GM18870 (cell line): Measurements from ENCODE around the gene PTH1R.

Experiments
- ATAC-seq: cut with Tn5 transposase; IDR thresholded peaks from one replicate; pipeline ENCODE4 v1.9.1; 2021; ENCODE audit warnings: moderate library complexity; ENCODE audit not compliant: unreplicated experiment

The PTH1R gene

DNA sequence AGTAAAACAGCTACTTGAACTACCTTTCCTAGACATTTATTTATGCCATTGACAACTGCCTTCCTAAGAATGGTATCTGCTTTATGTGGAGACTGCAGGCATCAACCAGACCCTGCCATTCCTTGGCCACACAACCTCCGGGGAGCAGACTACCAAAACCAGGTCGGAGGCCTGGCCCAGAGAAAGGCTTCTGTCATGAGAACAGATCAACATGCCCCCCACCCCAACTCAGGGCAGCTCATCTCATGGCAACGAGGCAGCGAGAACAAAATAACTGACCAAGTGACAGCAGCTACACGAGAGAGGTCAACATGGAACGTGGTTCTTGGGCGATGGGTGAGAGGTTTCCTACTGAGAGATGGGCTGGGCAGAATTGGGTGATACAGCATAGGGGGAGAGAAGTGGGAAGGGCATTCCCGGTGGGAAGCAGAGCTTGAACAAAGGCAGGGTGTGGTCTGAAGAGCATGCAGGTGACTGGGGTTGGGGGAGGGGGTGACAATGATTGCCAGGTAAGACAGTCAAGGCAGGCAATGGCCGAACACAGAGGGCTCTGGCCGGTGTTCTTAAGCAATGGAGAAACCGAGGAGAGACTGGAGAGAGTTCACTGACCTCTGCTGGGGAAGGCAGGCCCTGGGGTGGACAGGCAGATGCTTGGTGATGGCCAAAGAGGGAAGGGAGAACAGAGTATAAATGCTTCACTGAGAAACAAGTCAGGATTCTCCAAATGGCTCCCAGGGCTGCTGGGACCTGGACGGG lies 65.1 kb downstream of the PTH1R start:
- ATAC-seq, result no peak

DNA sequence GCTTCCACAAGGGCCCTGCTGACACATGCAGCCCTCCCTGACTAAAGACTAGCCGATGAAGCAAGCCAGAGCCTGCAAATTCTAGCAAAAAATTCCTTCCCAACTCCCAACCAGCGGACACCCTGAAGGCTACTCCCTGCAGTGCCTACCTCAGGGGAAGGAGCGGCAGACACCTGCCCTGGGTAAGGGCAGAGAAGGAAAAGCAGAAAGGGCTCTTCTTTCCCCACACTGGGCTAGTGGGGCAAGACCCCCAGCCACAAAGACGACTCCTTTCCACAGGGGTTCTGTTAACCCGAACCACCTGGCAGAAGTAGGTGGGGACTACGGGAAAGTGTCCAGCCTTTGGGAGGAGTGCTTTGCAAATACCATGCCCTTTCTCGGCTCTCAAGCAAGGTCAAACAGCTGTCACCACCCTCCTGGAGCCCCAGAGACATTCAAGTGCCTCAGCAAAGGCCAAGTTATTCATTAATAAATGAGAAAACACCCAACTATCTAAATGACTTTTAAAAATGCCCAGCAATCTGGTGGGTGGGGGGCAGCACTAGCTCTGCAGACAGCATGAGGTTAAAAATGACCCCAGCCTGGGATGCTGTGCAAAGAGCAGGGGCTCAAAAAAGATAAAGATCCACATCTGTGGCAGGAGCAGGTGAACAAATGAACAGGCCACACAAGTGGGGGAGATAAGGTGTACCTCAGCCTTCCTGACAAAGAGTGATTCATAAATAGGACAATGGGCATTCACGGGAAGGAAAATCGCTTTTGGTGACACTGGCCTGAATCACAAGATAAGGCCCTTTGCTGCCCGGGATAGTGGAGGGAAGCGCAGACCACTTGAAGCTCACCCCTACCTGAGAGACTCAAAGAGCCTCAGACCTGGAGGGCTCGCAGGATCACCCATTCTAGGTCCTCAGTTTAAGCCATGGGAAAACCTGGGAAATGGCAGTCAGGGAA lies 66.0 kb downstream of the PTH1R start:
- no peak for ATAC-seq

DNA sequence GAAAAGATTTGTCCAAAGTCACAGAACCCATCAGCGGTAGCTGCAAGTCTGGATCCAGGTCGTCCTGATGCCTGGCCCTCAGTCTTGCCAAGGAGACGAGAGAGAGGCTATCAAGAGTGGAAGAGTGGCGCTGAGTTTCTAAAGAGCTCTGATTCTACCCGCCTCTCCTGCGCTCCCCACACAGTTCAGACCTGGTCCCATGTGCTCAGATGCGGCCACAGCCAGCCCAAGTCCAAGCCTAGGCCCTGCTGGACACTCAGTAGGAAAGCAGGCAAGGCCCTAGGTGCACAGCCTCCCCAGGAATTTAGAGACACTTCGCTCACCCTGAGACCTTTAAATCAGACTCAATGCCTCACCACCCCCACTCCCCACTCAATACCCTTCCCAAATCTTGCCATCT lies 66.7 kb downstream of the PTH1R start:
- no peak for ATAC-seq

DNA sequence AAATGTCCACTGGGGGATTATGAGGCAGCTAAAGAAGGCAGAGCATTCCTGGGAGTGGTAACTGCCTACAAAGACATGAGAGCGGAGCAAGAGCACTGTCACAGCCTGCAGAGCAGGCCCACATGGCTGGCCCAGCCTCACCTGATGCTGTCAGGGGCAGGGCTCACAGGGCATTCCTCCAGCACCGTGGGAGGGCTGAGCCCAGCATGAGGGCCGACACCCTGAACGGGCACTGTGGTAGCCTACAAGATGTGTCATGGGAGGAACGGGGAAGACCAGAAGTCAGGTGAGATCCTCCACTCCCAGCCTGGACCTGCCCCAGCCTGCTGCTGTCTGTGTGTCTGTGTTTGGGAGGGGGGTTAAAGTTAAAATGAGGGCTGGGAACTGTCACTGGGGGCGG lies 68.9 kb downstream of the PTH1R start:
- no peak for ATAC-seq

DNA sequence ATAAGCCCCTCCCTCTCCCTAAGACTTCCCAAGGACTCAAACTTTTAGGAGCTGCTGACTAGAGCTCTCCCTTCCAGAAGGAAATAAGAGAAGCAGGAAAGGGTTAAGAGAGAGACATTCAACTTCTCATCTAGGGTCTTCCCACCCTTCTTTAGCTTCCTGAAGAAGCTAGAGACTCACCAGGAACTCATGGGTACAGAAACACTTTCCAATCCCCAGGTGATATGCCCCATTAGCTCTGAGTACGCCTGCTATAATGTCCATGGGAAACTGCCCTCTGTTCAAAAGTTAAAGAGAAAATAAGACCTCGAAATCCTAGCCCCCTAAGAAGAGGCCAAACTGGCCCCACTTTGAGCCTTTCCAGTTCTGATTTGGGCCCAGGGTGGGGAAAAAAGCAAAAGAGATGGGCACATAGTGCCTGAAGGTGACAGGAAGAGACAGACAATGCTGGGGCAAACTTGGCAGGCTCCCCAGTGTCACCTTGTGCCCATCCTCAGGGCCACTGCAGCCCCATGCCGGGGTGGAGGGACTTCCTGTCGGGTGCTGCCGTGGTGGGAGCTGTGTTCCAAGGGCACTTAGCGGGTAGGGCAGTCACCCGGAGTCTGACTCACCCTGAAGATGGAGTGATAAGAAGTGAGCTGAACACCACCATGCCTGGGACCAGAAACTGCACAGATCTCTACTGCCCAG lies 69.5 kb downstream of the PTH1R start:
- ATAC-seq, result no peak

DNA sequence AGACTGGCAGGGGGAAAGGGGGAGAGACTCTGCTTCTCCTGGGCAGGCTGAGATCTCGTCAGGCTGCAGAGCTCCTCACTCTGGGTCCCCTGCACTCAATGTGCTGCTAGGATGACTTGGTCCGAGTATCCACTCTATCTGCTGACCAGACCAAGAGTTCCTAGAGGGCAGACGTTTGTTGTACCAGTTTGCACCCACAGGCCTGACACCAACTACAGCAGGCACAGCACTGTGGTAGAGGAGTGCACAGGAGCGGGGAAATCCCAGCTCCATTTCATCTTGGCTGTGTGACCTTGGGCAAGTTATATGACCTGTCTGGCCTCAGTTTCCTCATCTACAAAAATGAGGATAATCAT lies 70.0 kb downstream of the PTH1R start:
- no peak for ATAC-seq

DNA sequence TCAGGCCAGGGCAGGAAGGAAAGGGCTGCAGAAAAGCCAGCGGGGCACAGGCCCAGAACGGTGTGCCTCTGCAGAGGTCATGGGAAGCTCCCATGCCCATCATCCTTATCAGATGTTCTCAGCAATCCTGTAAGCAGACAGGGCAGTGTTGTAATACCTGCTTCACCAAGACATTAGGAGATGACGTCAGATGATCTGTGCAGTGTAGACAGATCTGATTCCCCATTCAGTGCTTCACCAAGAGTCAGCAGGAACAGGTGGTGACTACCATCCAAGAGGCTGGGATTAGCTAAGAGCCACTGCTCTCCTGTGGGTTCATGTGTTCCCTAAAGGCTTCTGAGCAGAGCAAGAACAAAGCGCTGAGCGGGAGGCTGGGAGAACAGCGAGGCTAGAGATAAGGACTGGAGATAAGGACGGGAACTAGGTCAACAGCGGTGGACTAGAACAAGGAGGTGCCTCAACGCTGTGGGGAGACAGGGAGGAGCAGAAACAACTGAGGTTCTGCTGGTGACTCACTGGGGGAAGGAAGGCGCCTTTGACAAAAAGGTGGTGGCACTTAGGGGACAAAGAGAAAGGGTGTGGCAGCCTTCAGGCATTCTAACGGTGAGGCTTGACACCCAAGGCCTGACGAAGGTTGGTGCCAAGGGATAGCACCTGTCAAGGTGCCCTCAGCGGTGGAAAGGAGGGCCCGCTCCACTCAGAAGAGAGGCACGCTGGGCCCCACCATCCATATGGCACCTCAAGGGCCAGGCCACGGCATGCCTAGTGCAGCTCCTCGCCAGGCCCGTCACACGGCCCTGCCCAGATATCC lies 70.7 kb downstream of the PTH1R start:
- ATAC-seq, result no peak

DNA sequence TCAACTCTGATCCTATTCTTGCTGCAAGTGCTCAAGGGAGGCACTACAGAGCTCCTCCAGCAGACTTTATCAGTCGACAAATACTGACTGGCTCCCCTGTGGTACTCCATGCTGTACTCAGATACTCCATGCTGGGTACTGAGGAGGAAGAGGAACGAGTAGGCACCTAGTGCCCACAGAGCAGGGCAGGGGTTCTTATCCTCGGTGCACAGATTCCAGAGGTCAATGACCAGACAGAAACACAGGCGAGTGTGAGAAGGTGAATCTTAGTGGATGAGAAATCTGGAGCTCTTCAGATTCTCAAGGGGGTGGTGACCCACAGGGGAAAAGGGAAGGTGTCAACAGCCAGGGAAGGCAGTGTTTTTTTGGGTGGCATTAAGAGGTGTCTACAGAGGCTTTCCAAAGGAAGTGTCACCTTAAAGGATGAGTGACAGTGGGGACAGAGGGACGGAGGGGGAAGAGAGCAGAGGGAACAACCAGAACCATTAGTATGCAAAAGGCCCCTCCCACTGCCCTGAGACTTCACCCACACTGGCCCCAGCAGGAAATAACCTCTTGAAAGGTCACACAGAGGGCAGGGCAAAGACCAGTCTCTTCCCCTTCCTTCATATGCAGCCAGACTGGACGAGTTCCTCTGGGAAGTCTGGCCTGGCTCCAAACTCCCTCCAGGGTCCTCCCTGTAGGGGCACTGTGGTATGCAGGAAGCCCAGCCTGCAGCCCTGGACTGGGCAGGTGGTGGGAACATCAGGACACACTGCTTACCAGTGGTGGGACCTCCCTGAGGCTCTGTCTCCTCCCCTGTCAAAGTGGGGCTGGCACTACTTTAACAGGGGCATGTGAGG lies 71.5 kb downstream of the PTH1R start:
- ATAC-seq, result no peak

DNA sequence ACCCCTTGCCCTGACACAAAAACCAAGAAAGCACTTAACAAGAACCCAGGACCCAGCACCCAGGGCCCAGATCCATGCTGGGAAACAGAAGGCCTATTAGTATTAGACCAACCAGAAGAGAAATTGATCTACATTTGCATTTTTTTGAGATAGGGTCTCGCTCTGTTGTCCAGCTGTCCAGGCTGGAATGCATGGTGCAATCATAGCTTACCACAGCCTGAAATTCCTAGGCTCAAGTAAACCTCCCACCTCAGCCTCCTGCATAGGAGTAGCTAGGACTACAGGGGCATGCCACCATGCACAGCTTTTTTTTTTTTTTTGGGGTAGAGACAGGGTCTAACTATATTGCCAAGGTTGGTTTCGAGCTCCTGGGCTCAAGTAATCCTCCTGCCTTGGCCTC lies 72.7 kb downstream of the PTH1R start:
- ATAC-seq, result no peak

DNA sequence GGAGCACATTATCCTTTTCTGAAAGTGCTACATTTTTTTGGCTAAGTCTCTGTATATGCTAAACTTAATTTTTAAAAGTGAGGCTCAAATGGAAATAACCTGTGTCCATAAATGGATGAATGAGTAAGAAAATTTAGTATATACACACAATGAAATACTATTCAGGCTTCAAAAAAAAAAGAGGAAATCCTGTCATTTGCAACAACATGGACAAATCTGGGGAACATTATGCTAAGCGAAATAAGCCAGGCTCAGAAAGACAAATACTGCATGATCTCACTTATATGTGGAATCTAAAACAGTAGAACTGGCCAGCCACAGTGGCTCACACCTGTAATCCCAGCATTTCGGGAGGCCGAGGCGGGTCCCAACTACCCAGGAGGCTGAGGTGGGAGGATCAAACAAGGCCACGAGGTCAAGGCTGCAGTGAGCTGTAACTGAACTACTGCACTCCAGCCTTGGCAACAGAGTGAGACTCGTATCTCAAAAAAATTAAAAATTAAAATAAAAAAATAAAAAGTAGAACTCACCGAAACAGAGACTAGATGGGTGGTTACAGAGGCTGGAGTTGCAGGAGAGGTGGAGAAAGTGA lies 73.2 kb downstream of the PTH1R start:
- no peak for ATAC-seq

DNA sequence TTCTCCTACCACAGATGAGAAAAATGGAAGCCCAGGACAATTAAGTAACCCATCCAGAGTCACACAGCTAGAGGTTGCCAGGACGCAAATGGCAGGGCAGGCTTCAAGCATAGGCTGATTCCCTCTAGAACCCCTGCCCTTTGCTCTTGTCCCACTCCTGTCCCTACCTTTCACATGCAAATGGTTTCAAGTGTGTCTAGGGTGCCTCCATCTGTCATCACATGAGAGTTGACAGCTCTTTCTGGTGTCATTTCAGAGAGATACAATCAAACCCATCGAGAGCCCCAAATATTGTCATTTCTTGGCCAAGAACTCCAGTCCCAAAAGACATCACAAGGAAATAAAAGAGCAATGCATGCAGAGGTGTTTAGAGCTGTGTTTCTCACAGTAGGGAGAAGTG lies 75.3 kb downstream of the PTH1R start:
- ATAC-seq, result no peak
